Regular cardiac myocyte (primary cell): Measurements from ENCODE around the gene CAB39. TPM values are rescaled to one million over a fixed set of nuclear protein-coding genes. Genes with fewer than 3 reads are reported as not detected.

Experiments used
- total RNA-seq: library from RNA; depleted of rRNA; stranded (reverse); fragments of >200 nt; gene quantifications from 2 replicates; pipeline ENCODE4 v1.2.3, GENCODE V29; 2014

The CAB39 gene
- total RNA-seq = 68.1 and 75.5 TPM in 2 replicates

DNA sequence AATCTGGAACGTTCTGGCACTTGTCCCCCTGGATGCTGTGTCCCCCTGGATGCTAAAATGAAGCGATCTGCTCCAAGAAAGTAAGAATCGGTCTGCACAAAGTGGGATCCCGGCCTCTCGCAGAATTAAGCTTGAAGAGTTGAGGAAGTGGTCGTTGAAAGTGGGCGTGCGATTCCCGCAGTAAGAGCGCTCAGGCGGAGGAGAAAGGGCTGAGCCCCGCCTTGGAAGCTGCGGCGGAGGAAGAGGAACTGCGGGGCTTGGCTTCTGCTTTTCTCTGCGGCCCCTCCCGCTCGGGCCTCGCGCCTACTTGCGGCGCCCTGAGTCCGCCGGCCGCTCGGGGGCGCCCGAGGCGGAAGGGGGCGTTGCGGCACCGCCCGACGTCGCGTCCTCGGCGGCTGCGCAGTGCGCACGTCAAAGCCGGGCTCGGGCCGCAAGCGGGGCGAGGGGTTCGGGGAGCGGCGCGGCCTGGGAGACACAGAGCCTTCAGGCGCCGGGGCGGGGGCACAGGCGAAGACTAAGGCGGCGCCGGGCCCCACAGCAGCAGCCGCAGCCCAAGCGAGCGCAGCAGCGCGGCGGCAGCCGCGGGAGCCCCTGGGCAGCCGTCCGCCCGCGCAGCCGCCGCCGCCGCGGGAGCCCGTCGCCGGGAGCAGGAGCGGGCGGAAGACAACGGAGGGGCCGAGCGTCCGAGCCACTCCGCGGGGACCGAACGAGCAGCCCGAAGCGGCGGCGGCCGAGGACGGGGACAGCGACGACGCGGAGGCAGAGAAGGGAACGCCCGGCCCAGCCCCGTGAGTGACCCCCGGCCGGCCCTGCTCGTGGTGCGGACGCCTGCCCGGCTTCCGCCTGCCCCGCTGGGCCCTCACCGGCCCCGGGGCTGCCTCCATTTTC lies at the start of gene CAB39:
TSS of gene CAB39 (plus strand) at position 400 of the 888 bp plus-strand sequence. CDS start 47,160 bp downstream, outside the sequence.

DNA sequence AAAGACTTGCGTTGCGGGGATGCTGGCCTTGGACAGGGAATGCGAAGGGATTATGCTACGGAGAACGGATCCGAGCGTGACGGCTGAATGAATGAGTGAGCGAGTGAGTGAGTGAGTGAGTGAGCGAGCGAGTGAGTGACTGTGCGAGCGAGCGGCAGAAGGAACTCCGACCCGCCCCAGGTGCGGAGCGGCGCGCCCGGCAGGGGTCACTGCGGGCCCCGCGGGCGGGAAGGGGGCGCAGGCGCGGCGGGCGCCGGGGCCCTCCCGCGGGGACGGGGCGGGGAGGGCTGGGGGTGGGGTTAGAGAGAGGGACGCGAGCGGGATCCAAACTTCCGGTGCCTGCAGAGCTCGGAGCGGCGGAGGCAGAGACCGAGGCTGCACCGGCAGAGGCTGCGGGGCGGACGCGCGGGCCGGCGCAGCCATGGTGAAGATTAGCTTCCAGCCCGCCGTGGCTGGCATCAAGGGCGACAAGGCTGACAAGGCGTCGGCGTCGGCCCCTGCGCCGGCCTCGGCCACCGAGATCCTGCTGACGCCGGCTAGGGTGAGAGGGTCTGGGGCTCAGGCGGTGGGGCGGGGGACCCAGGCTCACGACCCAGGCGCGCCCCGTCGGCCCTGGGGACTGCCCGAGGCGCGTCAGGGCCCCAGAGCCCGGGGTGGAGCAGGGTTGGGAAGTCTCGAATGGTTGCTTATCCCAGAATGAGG lies 152.1 kb downstream of the CAB39 start, which contains the start of gene ITM2C:
TSS of gene ITM2C (plus strand) at position 338 of the 702 bp plus-strand sequence. CDS start at position 422, 84 bp downstream.

Other genes starting within 250 kb of the CAB39 start
- gene ITM2C, start 152.1 kb downstream of the CAB39 start, total RNA-seq = 37.0 and 118 TPM in 2 replicates
- gene GPR55, start 212.4 kb downstream of the CAB39 start, total RNA-seq = not detected in 2 replicates